ENCODE measurements around the gene NBEA. TPM values are rescaled to one million over a fixed set of nuclear protein-coding genes. Genes with fewer than 3 reads are reported as not detected.

Gene NBEA
- total RNA-seq, 4 donors from 2014 or later, result 0.34 to 10.3 (median 2.4) TPM

GRCh38 chr13:35565273-35565672, 623.2 kb downstream of the NBEA start:
- intact Hi-C loops (cut with DNase I), result no loop called here
- 93 to 98% methylated on average over 1 of the region's 1 CpG for WGBS, 2 donors

GRCh38 chr13:35566340-35566739, 624.3 kb downstream of the NBEA start:
- H3K27me3 ChIP-seq, result no peaks in the 10 kb centered on the region
- no peaks in the 10 kb centered on the region for H3K36me3 ChIP-seq
- H3K9me3 ChIP-seq, result no peaks in the 10 kb centered on the region
- 72 to 78% methylated on average over 2 of the region's 2 CpGs for WGBS, 2 donors
- no peak for DNase-seq
- no peak for TF ChIP-seq POLR2A (IDR thresholded peaks at IDR 0.05)
- TF ChIP-seq CTCF (IDR thresholded peaks at IDR 0.05), result no peak
- no peaks in the 10 kb centered on the region for H3K4me1 ChIP-seq
- no peak overlapping the region for H3K27ac ChIP-seq
- no peak overlapping the region for H3K4me3 ChIP-seq
- intact Hi-C loops (cut with DNase I), result no loop called here

More at GRCh38 chr13:35565273-35565672, 623.2 kb downstream of the NBEA start:
- Histone ChIP-seq H3K4me1 (no peaks in the 10 kb centered on the region), H3K27ac (no peak overlapping the region), H3K36me3 (no peaks in the 10 kb centered on the region), H3K27me3 (no peaks in the 10 kb centered on the region), H3K4me3 (no peak overlapping the region), H3K9me3 (no peaks in the 10 kb centered on the region)
- no peak for TF ChIP-seq CTCF (IDR thresholded peaks at IDR 0.05)
- no peak for TF ChIP-seq POLR2A (IDR thresholded peaks at IDR 0.05)
- DNase-seq, result no peak

GRCh38 chr13:35567406-35567980, 625.4 kb downstream of the NBEA start:
- intact Hi-C loops (cut with DNase I), result no loop called here
- no peak for TF ChIP-seq CTCF (IDR thresholded peaks at IDR 0.05)
- TF ChIP-seq POLR2A (IDR thresholded peaks at IDR 0.05), result no peak
- WGBS, 2 donors, result 90 to 91% methylated on average over 3 of the region's 3 CpGs
- Histone ChIP-seq H3K27ac (no peak overlapping the region), H3K36me3 (no peaks in the 10 kb centered on the region), H3K4me3 (no peak overlapping the region), H3K9me3 (no peaks in the 10 kb centered on the region), H3K27me3 (no peaks in the 10 kb centered on the region), H3K4me1 (no peaks in the 10 kb centered on the region)
- no peak for DNase-seq

- intact Hi-C loops (cut with DNase I), result no loop called here
- TF ChIP-seq POLR2A (IDR thresholded peaks at IDR 0.05), result no peak
- TF ChIP-seq CTCF (IDR thresholded peaks at IDR 0.05), result no peak
- no peaks in the 10 kb centered on the region for H3K9me3 ChIP-seq
- H3K4me3 ChIP-seq, result no peak overlapping the region
- H3K27me3 ChIP-seq, result no peaks in the 10 kb centered on the region
- H3K27ac ChIP-seq, result no peak overlapping the region
- H3K36me3 ChIP-seq, result no peaks in the 10 kb centered on the region
- H3K4me1 ChIP-seq, result no peaks in the 10 kb centered on the region
- DNase-seq, result no peak
Observed at GRCh38 chr13:35573639-35574038, 631.6 kb downstream of the NBEA start.

GRCh38 chr13:35592457-35592856, 650.4 kb downstream of the NBEA start:
- intact Hi-C loops (cut with DNase I), result no loop called here
- WGBS, 2 donors, result 84 to 89% methylated on average over 4 of the region's 4 CpGs
- Histone ChIP-seq H3K27me3 (no peaks in the 10 kb centered on the region), H3K4me3 (no peak overlapping the region), H3K36me3 (no peaks in the 10 kb centered on the region), H3K27ac (no peak overlapping the region), H3K9me3 (no peaks in the 10 kb centered on the region), H3K4me1 (no peaks in the 10 kb centered on the region)
- no peak for TF ChIP-seq POLR2A (IDR thresholded peaks at IDR 0.05)
- no peak for TF ChIP-seq CTCF (IDR thresholded peaks at IDR 0.05)
- DNase-seq, result no peak
